Left hindlimb (tissue), 1 donor: ENCODE results near the gene TMEM271.
"Not testable (repeated sequence)": the region's sequence is repeated elsewhere in the genome, so short reads cannot be mapped to it uniquely, and the experiment has no call there.

Source experiments
- DNase-seq: peaks from one replicate; pipeline ENCODE4 v3.0.0-alpha.2; 2018

TMEM271 gene

DNA sequence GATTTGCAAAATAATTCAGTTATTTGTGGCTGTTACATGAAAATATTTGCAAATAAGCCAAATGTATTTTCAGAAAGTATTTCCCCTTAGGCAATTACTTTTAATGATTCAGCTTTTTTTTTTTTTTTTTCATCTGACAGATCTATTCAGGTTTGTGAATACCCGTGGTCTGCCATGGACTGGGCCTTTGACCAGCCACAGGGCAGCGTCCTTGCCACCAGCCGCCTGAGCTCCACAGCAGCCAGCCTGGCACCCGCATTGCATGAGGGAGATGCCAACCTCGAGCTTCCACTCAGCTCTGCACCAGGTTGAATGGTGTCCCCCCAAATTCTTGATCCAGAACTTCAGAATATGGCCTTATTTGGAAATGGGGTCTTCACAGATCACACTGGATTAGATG lies 14.7 kb downstream of the TMEM271 start:
- DNase-seq, result no peak

DNA sequence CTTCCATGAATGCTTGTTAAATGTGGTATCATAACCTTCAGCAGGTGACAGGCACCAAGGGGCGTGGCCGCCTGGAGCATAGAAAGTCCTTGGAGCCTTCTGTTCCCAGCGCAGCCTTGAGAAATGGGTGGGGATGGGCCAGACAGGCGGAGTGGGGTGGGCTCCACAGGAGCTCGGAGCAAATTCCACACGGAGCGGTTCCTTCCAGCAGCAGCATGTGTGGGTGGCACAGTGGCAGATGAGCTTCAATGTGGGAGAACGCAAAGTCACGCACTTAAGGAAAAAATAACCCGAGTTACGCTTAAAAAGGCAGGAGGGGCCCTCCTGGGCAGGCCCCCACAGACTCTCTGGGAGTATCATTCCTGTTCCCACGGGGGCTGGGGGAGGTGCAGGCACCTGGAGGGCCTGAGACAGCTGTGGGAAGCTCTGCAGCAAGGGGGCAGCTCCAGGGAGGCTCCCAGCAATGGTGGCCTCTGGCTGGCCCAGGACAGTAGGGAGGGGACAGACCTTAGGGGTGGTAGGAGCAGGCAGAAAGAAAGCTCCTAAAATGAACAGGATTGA lies 15.3 kb downstream of the TMEM271 start:
- no peak for DNase-seq

- no peak for DNase-seq
Measured at GRCh38 chr4:560061-560460, 16.0 kb downstream of the TMEM271 start.

- DNase-seq, result no peak
Measured at GRCh38 chr4:555566-556275, 20.4 kb downstream of the TMEM271 start.

DNA sequence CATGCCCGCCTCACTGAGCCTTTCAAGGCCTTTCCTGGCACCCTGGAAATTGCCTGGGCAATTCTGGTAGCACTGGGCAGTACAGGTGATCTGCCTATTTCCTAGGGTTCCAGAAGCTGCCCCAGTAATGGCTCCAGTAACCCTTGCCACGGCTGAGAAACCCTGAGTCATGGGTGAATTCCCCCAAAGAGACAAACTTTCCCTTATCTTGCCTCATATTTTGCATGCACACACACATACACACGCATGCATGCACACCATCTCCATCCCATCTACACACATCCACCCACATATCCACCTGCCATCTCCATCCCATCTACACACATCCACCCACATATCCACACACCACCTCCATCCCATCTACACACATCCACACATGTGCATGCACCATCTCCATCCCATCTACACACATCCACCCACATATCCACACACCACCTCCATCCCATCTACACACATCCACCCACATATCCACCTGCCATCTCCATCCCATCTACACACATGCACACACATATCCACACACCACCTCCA lies 21.2 kb downstream of the TMEM271 start:
- DNase-seq, result not testable (repeated sequence)

DNA sequence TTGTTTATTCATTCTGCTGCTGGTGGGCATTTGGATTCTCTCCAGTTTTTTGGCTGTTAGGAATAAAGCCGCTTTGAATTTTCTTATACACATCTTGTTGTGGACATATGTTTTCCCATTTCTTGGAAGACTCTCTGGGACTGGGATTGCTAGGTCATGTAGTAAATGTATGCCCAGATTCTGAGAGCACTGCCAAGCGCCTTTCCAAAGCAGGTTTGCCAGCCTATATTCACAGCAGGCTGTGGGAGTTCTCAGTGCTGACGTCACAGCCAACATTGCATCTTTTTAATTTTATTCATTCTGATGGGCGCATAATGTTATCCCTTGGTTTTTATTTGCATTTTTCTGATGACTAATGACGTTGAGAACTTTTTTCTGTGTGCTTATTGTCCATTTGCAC lies 24.1 kb downstream of the TMEM271 start:
- DNase-seq, result no peak

DNA sequence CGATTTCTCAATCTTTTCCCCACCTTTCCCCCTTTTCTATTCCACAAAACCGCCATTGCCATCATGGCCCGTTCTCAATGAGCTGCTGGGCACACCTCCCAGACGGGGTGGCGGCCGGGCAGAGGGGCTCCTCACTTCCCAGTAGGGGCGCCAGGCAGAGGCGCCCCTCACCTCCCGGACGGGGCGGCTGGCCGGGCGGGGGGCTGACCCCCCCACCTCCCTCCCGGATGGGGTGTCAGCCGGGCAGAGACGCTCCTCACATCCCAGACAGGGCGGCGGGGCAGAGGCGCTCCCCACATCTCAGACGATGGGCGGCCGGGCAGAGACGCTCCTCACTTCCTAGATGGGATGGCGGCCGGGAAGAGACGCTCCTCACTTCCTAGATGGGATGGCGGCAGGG lies 25.8 kb downstream of the TMEM271 start:
- DNase-seq, result not testable (repeated sequence)

GRCh38 chr4:548976-549375 lies 27.1 kb downstream of the TMEM271 start:
- DNase-seq, result no peak

DNA sequence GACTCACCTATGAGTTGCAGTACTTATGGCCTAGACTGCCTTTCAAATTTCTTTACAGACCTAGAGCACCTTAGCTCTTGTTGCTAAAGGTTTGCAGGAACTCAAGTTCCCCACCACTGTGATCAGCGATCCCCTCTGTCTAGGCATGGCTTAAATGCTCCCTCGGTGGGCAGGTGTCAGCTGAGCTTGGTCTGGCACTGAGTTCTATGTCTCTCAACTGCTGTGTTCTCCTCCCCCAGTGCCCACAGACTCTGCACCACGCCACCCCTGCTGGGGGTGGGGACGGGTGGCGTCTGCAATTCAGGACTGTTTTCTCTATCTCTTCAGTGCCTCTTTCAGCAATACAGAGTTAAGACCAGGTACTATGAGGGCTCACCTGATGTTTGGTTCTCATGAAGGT lies 30.5 kb downstream of the TMEM271 start:
- DNase-seq, result no peak

DNA sequence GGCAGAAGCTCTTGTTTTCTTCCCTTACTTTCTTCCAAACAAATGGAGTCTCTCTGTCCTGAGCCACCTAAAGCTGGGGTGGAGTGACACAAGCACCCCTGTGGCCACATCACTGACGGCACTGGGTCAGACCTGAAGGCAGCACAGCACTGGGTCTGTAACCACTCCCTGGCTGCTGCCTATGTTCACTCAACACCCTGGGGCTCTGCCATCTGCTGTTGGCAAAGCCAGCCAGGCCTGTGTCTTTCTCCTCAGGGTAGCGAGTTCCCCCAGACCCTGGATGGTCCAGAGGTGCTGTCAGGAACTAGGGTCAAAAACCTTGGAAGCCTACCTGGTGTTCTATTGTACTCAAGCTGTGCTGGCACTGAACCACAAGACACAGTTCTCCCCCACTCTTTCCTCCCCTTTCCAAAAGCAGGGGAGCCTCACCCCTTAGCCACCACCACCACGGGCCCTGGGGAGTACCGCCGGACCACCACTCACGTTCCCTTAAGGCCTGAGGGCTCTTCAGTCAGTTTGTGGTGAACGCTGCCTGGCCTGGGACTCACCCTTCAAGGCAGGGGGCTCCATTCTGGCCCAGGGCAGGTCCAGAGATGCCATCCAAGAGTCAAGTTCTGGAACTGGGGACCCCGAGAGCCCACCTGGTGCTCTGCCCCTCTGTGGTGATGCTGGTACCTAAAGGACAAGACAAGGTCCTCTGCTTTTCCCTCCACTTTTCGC lies 31.5 kb downstream of the TMEM271 start:
- DNase-seq, result no peak

DNA sequence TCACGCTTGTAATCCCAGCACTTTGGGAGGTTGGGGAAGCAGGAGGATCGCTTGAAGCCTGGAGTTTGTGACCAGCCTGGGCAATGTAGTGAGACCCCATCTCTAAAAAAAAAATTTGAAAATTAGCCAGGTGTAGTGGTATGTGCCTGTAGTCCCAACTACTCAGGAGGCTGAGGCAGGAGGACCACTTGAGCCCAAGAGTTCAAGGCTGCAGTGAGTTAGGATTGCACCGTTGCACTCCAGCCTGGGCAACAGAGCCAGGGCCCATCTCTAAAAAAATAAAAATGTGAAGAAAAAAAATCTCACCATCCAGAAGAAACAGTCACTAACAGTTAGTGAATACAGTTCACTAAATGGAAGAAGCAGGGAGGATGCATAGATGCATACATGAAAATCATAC lies 34.8 kb downstream of the TMEM271 start:
- DNase-seq, result no peak

- DNase-seq, result no peak
Measured at GRCh38 chr4:538542-539142, 37.5 kb downstream of the TMEM271 start.

DNA sequence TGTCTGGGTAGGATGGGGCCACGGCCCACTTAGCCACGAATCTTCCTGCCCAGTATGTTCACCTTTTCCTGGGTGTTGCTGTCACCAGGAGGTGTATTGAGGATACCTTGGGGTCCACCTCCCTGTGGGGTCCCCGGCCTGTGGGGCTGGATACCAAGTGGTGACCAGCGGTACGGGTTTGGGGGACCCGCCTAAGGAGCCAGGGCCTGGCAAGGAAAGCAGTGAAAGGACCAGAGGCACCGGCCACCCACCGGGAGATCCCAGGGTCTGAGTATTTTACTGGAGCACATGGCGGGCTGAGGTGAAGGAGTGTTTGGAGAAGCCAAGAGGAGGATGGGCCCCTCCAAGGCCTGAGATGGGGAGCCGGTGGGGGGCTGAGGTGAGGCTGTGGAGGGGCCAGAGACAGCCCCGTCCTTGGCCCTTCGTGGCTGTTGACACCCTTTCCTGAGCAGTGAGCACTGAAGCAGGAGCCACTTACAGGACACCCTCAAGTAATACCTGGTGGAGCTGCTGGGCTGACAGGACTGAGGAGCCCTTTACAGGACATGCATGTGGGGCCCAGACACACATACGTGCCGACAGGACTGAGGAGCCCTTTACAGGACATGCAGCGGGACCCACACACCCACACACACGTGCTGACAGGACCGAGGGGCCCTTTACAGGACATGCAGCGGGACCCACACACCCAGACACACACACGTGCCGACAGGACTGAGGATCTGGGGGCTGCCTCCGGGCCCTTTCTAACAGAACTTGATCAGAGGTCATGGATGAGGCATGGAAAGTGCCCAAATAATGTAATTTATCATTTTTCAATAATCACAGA lies 38.4 kb downstream of the TMEM271 start:
- no peak for DNase-seq

GRCh38 chr4:536351-536972 lies 39.6 kb downstream of the TMEM271 start:
- DNase-seq, result no peak

GRCh38 chr4:535924-536281 lies 40.2 kb downstream of the TMEM271 start:
- DNase-seq, result no peak

- DNase-seq, result no peak
Measured at GRCh38 chr4:535181-535923, 40.7 kb downstream of the TMEM271 start.

GRCh38 chr4:534576-535151 lies 41.4 kb downstream of the TMEM271 start:
- no peak for DNase-seq

DNA sequence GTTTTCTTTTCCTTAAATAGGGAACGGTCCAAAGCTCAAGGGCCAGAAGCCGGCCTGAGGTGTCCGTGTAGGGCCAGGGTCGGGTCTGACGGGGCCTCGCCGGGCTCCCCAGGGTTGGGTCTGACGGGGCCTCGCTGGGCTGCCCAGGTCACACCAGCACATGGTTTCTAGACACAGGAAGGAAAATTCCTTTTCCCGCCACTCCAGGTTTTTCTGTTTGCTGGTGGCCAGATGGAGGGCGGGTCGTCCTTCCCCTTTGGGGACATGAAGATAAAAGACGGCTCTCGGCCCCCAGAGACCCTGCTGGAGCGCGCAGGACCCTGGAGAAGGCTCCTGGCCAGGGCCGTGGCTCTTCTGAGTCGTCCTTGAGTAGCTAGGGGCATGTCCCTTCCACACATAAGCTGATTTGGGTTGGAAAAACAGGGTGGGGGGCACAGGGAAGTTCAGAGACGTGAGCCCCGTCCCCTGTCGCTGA lies 42.0 kb downstream of the TMEM271 start:
- DNase-seq, result no peak

DNA sequence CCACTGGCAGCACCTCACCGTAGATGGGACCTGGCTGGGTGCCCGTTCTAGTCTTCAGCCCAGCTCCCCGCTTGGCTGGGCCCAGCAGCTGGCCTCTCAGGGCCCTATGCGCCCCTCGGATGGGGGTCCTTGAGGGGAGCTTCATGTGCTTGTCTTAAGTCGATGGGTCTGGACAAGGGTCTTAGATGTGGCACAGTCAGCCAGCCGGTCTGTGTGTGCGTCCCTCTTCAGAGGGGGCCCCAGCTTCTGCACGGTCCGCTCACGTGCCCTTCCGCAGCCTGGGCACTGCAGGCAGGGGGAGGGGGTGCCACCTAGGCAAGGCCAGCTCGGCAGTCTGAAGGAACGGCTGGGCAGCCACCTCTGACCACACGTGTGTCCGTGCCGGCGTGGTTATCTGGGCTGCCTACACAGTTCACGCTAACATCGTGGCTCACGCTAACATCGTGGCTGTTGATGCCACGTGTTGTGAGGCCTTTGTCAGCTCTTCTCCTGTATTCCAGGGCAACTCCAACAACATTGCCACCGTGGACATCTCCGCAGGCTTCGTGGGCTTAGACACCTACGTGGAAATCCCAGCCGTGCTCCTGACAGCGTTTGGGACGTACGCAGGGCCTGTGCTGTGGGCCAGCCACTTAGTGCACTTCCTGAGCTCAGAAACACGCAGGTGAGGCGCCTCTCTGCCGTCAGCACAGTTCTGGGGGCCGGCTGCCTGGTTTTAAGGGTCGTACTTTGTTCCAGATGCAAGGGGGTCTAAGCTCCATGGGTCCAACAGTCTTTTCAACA lies 42.6 kb downstream of the TMEM271 start:
- DNase-seq, result no peak
